ENCODE measurements around the gene SNU13.

DNA sequence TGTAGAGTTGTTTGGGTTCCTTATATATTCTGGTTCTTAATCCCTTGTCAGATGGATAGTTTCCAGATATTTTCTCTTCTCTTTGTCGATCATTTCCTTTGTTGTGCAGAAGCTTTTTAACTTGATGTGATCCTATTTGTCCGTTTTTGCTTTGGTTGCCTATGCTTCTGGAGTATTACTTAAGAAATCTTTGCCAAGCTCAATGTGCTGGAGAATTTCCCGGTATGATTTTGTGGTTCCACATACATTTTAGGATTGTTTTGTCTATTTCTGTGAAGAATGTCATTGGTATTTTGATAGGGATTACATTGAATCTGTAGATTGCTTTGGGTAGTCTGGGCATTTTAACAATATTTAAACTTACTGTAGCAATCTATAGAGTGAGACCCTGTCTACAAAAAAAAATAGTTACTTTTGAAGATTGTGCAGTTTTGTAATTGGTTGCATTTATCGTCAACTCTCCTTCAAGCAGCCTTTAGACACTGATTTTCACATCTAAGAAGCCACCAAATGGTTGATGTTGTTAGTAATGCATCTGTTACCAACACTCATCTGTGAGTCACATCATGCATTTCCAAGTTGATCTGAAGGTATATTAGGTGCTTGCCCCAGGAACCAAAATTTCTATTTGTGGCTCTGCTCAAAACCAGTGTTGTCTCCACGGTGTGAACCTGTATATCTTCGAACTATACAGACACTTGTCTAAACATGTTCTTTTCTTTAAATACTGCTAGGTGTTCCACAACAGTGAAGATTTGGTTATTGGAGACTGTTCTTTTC is 46.1 kb downstream of the SNU13 start:
- TF ChIP-seq, protein P1, sequence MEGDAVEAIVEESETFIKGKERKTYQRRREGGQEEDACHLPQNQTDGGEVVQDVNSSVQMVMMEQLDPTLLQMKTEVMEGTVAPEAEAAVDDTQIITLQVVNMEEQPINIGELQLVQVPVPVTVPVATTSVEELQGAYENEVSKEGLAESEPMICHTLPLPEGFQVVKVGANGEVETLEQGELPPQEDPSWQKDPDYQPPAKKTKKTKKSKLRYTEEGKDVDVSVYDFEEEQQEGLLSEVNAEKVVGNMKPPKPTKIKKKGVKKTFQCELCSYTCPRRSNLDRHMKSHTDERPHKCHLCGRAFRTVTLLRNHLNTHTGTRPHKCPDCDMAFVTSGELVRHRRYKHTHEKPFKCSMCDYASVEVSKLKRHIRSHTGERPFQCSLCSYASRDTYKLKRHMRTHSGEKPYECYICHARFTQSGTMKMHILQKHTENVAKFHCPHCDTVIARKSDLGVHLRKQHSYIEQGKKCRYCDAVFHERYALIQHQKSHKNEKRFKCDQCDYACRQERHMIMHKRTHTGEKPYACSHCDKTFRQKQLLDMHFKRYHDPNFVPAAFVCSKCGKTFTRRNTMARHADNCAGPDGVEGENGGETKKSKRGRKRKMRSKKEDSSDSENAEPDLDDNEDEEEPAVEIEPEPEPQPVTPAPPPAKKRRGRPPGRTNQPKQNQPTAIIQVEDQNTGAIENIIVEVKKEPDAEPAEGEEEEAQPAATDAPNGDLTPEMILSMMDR (IDR thresholded peaks at IDR 0.05): no peak
- TF ChIP-seq POLR2AphosphoS5 (IDR thresholded peaks at IDR 0.05): no peak
- TF ChIP-seq POLR2A (IDR thresholded peaks at IDR 0.05): no peak

Data from sigmoid colon (tissue), 4 donors.